ENCODE results near the gene MAML3. TPM values are rescaled to one million over a fixed set of nuclear protein-coding genes. Genes with fewer than 3 reads are reported as not detected.
"Not testable (repeated sequence)": the region's sequence is repeated elsewhere in the genome, so short reads cannot be mapped to it uniquely, and the experiment has no call there.

The MAML3 gene
- total RNA-seq, 2 experiments from 2014 or later, result 2.0 to 2.4 TPM

GRCh38 chr4:139951021-139951420, 203.0 kb downstream of the MAML3 start:
- intact Hi-C loops (cut with micrococcal nuclease), result loop anchor here (2.0 kb wide), 1 partner anchor 78 kb away; no protein-coding TSS in a partner anchor
- peak; percentile 62 for DNase-seq
- ChIA-PET POLR2A (interaction anchor here (1.3 to 1.4 kb wide), 2 partner anchors 19 to 26 kb away, joined by 3 read pairs; no protein-coding TSS in a partner anchor), CTCF (interaction anchor here (0.7 kb wide), 2 partner anchors 298 to 303 kb away, joined by 3 read pairs; no protein-coding TSS in a partner anchor)
- no peak for TF ChIP-seq CTCF (IDR thresholded peaks at IDR 0.05)
- peak; percentile 71 for ATAC-seq
- Mint-ChIP-seq H3K4me3 (peak overlapping the region; percentile 23), H3K9me3 (peaks cover 3% of the 10 kb centered on the region), H3K27me3 (peaks cover 7% of the 10 kb centered on the region), H3K4me1 (ENCODE audit: low read depth) (peaks cover 31% of the 10 kb centered on the region), H3K36me3 (ENCODE audit: low read depth) (no peaks in the 10 kb centered on the region), H3K27ac (peak overlapping the region; percentile 86)

GRCh38 chr4:139950568-139950967, 203.4 kb downstream of the MAML3 start:
- Mint-ChIP-seq H3K4me1 (ENCODE audit: low read depth) (peaks cover 31% of the 10 kb centered on the region), H3K36me3 (ENCODE audit: low read depth) (no peaks in the 10 kb centered on the region), H3K27me3 (peaks cover 7% of the 10 kb centered on the region), H3K27ac (peak overlapping the region; percentile 86), H3K4me3 (peak overlapping the region; percentile 23), H3K9me3 (peaks cover 3% of the 10 kb centered on the region)
- ATAC-seq (peak; percentile 90), DNase-seq (peak; percentile 85)
- intact Hi-C loops (cut with micrococcal nuclease), result loop anchor here (2.0 kb wide), 1 partner anchor 78 kb away; no protein-coding TSS in a partner anchor
- ChIA-PET CTCF (interaction anchor here (0.7 kb wide), 2 partner anchors 297 to 303 kb away, joined by 3 read pairs; no protein-coding TSS in a partner anchor), POLR2A (interaction anchor here (1.3 to 1.4 kb wide), 2 partner anchors 18 to 26 kb away, joined by 3 read pairs; no protein-coding TSS in a partner anchor)
- TF ChIP-seq CTCF (IDR thresholded peaks at IDR 0.05), result no peak

- H3K9me3 Mint-ChIP-seq; DNase-seq; ATAC-seq; intact Hi-C loops (cut with micrococcal nuclease); H3K27ac Mint-ChIP-seq; H3K36me3 Mint-ChIP-seq (ENCODE audit: low read depth); H3K27me3 Mint-ChIP-seq; H3K4me3 Mint-ChIP-seq: not testable (repeated sequence)
- H3K4me1 Mint-ChIP-seq (ENCODE audit: low read depth), result peaks cover 12% of the 10 kb centered on the region
- ChIA-PET POLR2A (interaction anchor here (0.7 kb wide), 1 partner anchor 211 kb away, joined by 3 read pairs; no protein-coding TSS in a partner anchor), CTCF (interaction anchor here (1.1 kb wide), 1 partner anchor 68 kb away, joined by 3 read pairs; no protein-coding TSS in a partner anchor)
These were observed 209.1 kb downstream of the MAML3 start for GRCh38 chr4:139944916-139945315.

- CTCF ChIA-PET, result no interaction called here
- Mint-ChIP-seq H3K4me3 (no peak overlapping the region), H3K36me3 (ENCODE audit: low read depth) (no peaks in the 10 kb centered on the region)
These were observed 210.7 kb downstream of the MAML3 start for GRCh38 chr4:139943277-139943676.

GRCh38 chr4:139942241-139942640, 211.7 kb downstream of the MAML3 start:
- no peak for ATAC-seq
- POLR2A ChIA-PET, result no interaction called here
- intact Hi-C loops (cut with micrococcal nuclease), result no loop called here
- peaks cover 7% of the 10 kb centered on the region for H3K4me1 Mint-ChIP-seq (ENCODE audit: low read depth)
- no peak overlapping the region for H3K27ac Mint-ChIP-seq
- H3K27me3 Mint-ChIP-seq, result no peaks in the 10 kb centered on the region
- no peak overlapping the region for H3K4me3 Mint-ChIP-seq
- H3K36me3 Mint-ChIP-seq (ENCODE audit: low read depth), result no peaks in the 10 kb centered on the region
- CTCF ChIA-PET, result no interaction called here
- no peak for TF ChIP-seq CTCF (IDR thresholded peaks at IDR 0.05)
- DNase-seq, result no peak
- no peaks in the 10 kb centered on the region for H3K9me3 Mint-ChIP-seq

More at GRCh38 chr4:139943277-139943676, 210.7 kb downstream of the MAML3 start:
- Mint-ChIP-seq H3K27me3 (no peaks in the 10 kb centered on the region), H3K4me1 (ENCODE audit: low read depth) (peaks cover 10% of the 10 kb centered on the region), H3K9me3 (no peaks in the 10 kb centered on the region), H3K27ac (no peak overlapping the region)
- DNase-seq (no peak), ATAC-seq (no peak)
- intact Hi-C loops (cut with micrococcal nuclease), result no loop called here
- TF ChIP-seq CTCF (IDR thresholded peaks at IDR 0.05), result no peak
- POLR2A ChIA-PET, result no interaction called here

Data from activated CD8-positive, alpha-beta T cell treated with anti-CD3 and anti-CD28 coated beads for 36 hours (primary cell).